HepG2 (cell line): ENCODE data around the gene HES7. TPM values are rescaled to one million over a fixed set of nuclear protein-coding genes. Genes with fewer than 3 reads are reported as not detected.

Experiments used
- ATF4 ChIP-seq, 2 experiments: fragments of 450-650 bp in 1 of 2; sonication (generic) in 1 of 2; formaldehyde crosslinking; IDR thresholded peaks; 2 replicates each; pipeline versions ENCODE4 v1.5.0 to v1.8.0; 2020 to 2022; ENCODE audit warnings: mild to moderate bottlenecking in 1 of 2, missing genetic modification reagents in 1 of 2
- CHD4 ChIP-seq: fragments of 200-600 bp; sonication (generic); IDR thresholded peaks from 2 replicates; pipeline ENCODE4 v1.7.0; 2017; ENCODE audit warnings: mild to moderate bottlenecking, low read length, borderline replicate concordance
- FOXC1 ChIP-seq: sonication (generic); formaldehyde crosslinking; IDR thresholded peaks from 2 replicates; pipeline ENCODE4 v1.8.0; 2022; ENCODE audit warnings: mild to moderate bottlenecking, missing genetic modification reagents, borderline replicate concordance
- HNRNPK ChIP-seq: fragments of 200-400 bp; formaldehyde crosslinking; IDR thresholded peaks from 2 replicates; pipeline ENCODE4 v1.6.1; 2018; ENCODE audit warnings: low read length, low read depth, moderate library complexity, mild to moderate bottlenecking; ENCODE audit not compliant: poor library complexity, severe bottlenecking
- HNRNPL ChIP-seq: fragments of 200-400 bp; formaldehyde crosslinking; IDR thresholded peaks from 2 replicates; pipeline ENCODE4 v1.6.1; 2017; ENCODE audit warnings: mild to moderate bottlenecking, low read depth, low read length
- IRF2 ChIP-seq: IDR thresholded peaks from 2 replicates; pipeline ENCODE4 v1.6.1; 2018; ENCODE audit warnings: missing genetic modification reagents, missing compliant biosample characterization
- ISX ChIP-seq: sonication (generic); formaldehyde crosslinking; conservative IDR thresholded peaks from 2 replicates; pipeline ENCODE4 v1.5.0; 2020; ENCODE audit warnings: missing genetic modification reagents
- KLF12 ChIP-seq: sonication (generic); formaldehyde crosslinking; IDR thresholded peaks from 2 replicates; pipeline ENCODE4 v1.4.0; 2020; ENCODE audit warnings: missing genetic modification reagents, borderline replicate concordance
- MXI1 ChIP-seq: IDR thresholded peaks from 3 replicates; pipeline ENCODE4 v1.6.1; 2012; ENCODE audit warnings: low read depth, low read length, inconsistent platforms, borderline replicate concordance
- NR2C2 ChIP-seq: sonication (generic); formaldehyde crosslinking; IDR thresholded peaks from 2 replicates; pipeline ENCODE4 v1.4.0; 2020; ENCODE audit warnings: missing genetic modification reagents, mild to moderate bottlenecking, moderate library complexity, borderline replicate concordance
- PRPF4 ChIP-seq: fragments of 200-400 bp; formaldehyde crosslinking; IDR thresholded peaks from 2 replicates; pipeline ENCODE4 v1.6.1; 2016; ENCODE audit warnings: low read length, low read depth; ENCODE audit not compliant: poor library complexity, severe bottlenecking
- REPIN1 ChIP-seq: sonication (generic); formaldehyde crosslinking; IDR thresholded peaks from 2 replicates; pipeline ENCODE4 v1.8.0; 2022; ENCODE audit warnings: missing genetic modification reagents, low read depth, mild to moderate bottlenecking, borderline replicate concordance
- SNRNP70 ChIP-seq: fragments of 200-400 bp; formaldehyde crosslinking; IDR thresholded peaks from 2 replicates; pipeline ENCODE4 v1.6.1; 2017; ENCODE audit warnings: mild to moderate bottlenecking, low read depth, low read length, moderate library complexity
- SP140L ChIP-seq: sonication (generic); formaldehyde crosslinking; IDR thresholded peaks from 2 replicates; pipeline ENCODE4 v1.4.0; 2020; ENCODE audit warnings: missing genetic modification reagents, borderline replicate concordance
- SP2 ChIP-seq: sonication (generic); formaldehyde crosslinking; IDR thresholded peaks from 2 replicates; pipeline ENCODE4 v1.5.1; 2020; ENCODE audit warnings: mild to moderate bottlenecking, missing genetic modification reagents
- TEAD3 ChIP-seq: optimal IDR thresholded peaks from 2 replicates; pipeline ENCODE3; 2016; ENCODE audit warnings: borderline replicate concordance
- ZNF350 ChIP-seq: sonication (generic); formaldehyde crosslinking; IDR thresholded peaks from 2 replicates; pipeline ENCODE4 v1.4.0; 2020; ENCODE audit warnings: mild to moderate bottlenecking, low read depth, missing genetic modification reagents, borderline replicate concordance
- ZNF839 ChIP-seq: sonication (generic); formaldehyde crosslinking; IDR thresholded peaks from 2 replicates; pipeline ENCODE4 v1.4.0; 2020; ENCODE audit warnings: missing genetic modification reagents, mild to moderate bottlenecking, borderline replicate concordance
- polyA plus RNA-seq, 8 experiments: library from polyadenylated mRNA; depleted of rRNA in 3 of 8; stranded (reverse) in 7 of 8; unstranded in 1 of 8; fragments of >200 nt; fragmentation: Illumina TruSeq in 4 of 8; extraction: Trizol in 4 of 8; gene quantifications; 2 replicates each; pipeline versions ENCODE4 v1.2.1 to v1.2.3, GENCODE V29; 2011 to 2016; ENCODE audit warnings: low read depth in 4 of 8, missing spikeins in 1 of 8, mixed read lengths in 1 of 8; ENCODE audit not compliant: insufficient read depth in 1 of 8
- total RNA-seq, 5 experiments: library from RNA; depleted of rRNA; stranded (reverse); fragments of >200 nt; fragmentation: Illumina TruSeq; extraction: Trizol; gene quantifications; 2 replicates each; pipeline ENCODE4 v1.2.3, GENCODE V29; 2016; ENCODE audit warnings: low read depth in 1 of 5
- TF ChIP-seq, protein P1 (sequence below): sonication (generic); formaldehyde crosslinking; IDR thresholded peaks from 2 replicates; pipeline ENCODE4 v1.4.0; 2020; ENCODE audit warnings: missing genetic modification reagents, borderline replicate concordance
- TF ChIP-seq, protein P2 (sequence below): sonication (generic); formaldehyde crosslinking; IDR thresholded peaks from 2 replicates; pipeline ENCODE4 v1.5.0; 2020; ENCODE audit warnings: missing genetic modification reagents, mild to moderate bottlenecking, borderline replicate concordance
- TF ChIP-seq, protein P3 (sequence below): sonication (generic); formaldehyde crosslinking; IDR thresholded peaks from 2 replicates; pipeline ENCODE4 v1.4.0; 2020; ENCODE audit warnings: missing genetic modification reagents

The HES7 gene
- total and polyA plus RNA-seq, 2 of the 13 experiments (the other 11 are each of a cell fraction or from before 2014, with no cell fraction given), result not detected

DNA sequence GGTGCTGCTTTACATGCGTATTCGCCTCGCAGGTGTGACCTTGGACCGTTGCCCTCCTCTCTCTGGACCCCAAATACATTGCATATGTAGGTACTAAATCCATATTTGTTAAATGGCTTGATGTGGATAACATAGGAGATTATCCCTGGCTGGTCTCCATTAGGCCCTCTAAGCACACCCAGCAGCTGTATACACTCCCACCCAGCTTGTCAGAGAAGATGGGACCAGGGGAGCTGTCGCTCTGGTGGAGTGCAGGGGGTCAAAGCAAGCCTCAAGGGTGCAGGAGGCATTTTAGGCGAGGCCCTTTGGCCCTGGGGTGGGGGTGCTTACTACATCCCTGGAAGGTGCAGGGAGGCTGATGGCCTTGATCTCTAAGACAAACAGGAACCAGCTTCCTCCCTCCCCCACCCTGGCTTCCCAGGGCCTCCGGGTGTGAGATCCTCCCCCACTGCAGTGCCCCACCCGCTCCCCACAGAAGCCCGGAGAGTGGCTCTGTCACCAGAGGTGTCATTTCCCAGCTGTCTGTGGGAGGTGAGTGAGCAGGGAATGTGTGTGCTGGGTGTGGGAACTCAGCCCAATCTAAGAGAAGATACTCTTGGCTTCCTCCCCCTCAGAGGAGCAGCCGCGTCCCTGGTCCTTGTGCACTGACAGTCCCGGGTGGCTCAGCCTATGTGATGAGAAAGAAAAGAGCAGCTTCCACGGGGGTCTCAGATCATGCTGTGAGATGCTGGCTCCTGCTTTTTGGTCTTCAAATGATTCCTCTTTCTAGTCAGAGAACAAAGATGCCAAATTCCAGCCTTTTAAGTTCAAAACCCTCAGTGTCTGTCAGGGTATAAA is 40.3 kb upstream of the HES7 start (continued):
- TF ChIP-seq, protein P1, sequence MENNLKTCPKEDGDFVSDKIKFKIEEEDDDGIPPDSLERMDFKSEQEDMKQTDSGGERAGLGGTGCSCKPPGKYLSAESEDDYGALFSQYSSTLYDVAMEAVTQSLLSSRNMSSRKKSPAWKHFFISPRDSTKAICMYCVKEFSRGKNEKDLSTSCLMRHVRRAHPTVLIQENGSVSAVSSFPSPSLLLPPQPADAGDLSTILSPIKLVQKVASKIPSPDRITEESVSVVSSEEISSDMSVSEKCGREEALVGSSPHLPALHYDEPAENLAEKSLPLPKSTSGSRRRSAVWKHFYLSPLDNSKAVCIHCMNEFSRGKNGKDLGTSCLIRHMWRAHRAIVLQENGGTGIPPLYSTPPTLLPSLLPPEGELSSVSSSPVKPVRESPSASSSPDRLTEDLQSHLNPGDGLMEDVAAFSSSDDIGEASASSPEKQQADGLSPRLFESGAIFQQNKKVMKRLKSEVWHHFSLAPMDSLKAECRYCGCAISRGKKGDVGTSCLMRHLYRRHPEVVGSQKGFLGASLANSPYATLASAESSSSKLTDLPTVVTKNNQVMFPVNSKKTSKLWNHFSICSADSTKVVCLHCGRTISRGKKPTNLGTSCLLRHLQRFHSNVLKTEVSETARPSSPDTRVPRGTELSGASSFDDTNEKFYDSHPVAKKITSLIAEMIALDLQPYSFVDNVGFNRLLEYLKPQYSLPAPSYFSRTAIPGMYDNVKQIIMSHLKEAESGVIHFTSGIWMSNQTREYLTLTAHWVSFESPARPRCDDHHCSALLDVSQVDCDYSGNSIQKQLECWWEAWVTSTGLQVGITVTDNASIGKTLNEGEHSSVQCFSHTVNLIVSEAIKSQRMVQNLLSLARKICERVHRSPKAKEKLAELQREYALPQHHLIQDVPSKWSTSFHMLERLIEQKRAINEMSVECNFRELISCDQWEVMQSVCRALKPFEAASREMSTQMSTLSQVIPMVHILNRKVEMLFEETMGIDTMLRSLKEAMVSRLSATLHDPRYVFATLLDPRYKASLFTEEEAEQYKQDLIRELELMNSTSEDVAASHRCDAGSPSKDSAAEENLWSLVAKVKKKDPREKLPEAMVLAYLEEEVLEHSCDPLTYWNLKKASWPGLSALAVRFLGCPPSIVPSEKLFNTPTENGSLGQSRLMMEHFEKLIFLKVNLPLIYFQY (CRISPR knock-in tag), result no peak
- TF ChIP-seq PRPF4 (peak; percentile 48), CHD4 (no peak), IRF2 (CRISPR knock-in tag) (no peak), SNRNP70 (no peak), SP2 (CRISPR knock-in tag) (no peak), HNRNPL (0 out of 2 replicates have a peak, but pooled peaks have one; percentile 4), FOXC1 (CRISPR knock-in tag) (no peak), ZNF839 (no peak), HNRNPK (no peak), ISX (CRISPR knock-in tag) (no peak), SP140L (CRISPR knock-in tag) (no peak), KLF12 (CRISPR knock-in tag) (no peak), NR2C2 (CRISPR knock-in tag) (peak; percentile 44; the same call in 1 of the 2 replicates), REPIN1 (no peak), ZNF350 (peak; percentile 49; the same call in 1 of the 2 replicates), ATF4 (CRISPR knock-in tag; IDR thresholded peaks at IDR 0.05) (no peak), TEAD3 (peak; percentile 22), MXI1 (no peak; the same call in 2 of the 3 replicates)
- TF ChIP-seq, protein P2, sequence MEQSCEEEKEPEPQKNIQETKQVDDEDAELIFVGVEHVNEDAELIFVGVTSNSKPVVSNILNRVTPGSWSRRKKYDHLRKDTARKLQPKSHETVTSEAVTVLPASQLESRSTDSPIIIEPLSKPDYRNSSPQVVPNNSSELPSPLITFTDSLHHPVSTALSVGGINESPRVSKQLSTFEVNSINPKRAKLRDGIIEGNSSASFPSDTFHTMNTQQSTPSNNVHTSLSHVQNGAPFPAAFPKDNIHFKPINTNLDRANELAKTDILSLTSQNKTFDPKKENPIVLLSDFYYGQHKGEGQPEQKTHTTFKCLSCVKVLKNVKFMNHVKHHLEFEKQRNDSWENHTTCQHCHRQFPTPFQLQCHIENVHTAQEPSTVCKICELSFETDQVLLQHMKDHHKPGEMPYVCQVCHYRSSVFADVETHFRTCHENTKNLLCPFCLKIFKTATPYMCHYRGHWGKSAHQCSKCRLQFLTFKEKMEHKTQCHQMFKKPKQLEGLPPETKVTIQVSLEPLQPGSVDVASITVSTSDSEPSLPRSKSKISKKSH (CRISPR knock-in tag), result no peak
- TF ChIP-seq, protein P3, sequence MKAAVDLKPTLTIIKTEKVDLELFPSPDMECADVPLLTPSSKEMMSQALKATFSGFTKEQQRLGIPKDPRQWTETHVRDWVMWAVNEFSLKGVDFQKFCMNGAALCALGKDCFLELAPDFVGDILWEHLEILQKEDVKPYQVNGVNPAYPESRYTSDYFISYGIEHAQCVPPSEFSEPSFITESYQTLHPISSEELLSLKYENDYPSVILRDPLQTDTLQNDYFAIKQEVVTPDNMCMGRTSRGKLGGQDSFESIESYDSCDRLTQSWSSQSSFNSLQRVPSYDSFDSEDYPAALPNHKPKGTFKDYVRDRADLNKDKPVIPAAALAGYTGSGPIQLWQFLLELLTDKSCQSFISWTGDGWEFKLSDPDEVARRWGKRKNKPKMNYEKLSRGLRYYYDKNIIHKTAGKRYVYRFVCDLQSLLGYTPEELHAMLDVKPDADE (CRISPR knock-in tag), result no peak
